Activated B cell treated with CpG ODN at 0.5 μM for 24 hours (primary cell): Measurements from ENCODE around the gene SLC2A2. TPM values are rescaled to one million over a fixed set of nuclear protein-coding genes. Genes with fewer than 3 reads are reported as not detected.

Experiments
- ATAC-seq: fragments of 200-7000 bp; cut with Tn5 transposase; one replicate; pipeline ENCODE4 v1.10.0; 2021; ENCODE audit warnings: low read depth, mild to moderate bottlenecking, moderate library complexity
- CTCF ChIA-PET: fragments of 350-600 bp; sonication (Branson Sonifier 250); formaldehyde crosslinking; loops from one replicate; lab custom pipeline; 2021; ENCODE audit warnings: antibody characterized with exemption; lab: Charles Lee
- POLR2A ChIA-PET: fragments of 350-600 bp; sonication (Branson Sonifier 250); formaldehyde crosslinking; loops from one replicate; lab custom pipeline; 2021; ENCODE audit warnings: antibody characterized with exemption; lab: Charles Lee
- DNase-seq: peaks from one replicate; pipeline ENCODE4 v3.0.0; 2022
- H3K27ac Mint-ChIP-seq: one replicate; pipeline ENCODE4 v1.8.0; 2020; ENCODE audit warnings: mixed read lengths
- H3K27me3 Mint-ChIP-seq: one replicate; pipeline ENCODE4 v1.8.0; 2021; ENCODE audit warnings: mixed read lengths
- H3K36me3 Mint-ChIP-seq: one replicate; pipeline ENCODE4 v1.8.0; 2021; ENCODE audit warnings: low read depth, mixed read lengths
- H3K4me1 Mint-ChIP-seq: one replicate; pipeline ENCODE4 v1.8.0; 2021; ENCODE audit warnings: mixed read lengths
- H3K4me3 Mint-ChIP-seq: one replicate; pipeline ENCODE4 v1.8.0; 2020; ENCODE audit warnings: mild to moderate bottlenecking, mixed read lengths
- H3K9me3 Mint-ChIP-seq: one replicate; pipeline ENCODE4 v1.8.0; 2020; ENCODE audit warnings: mixed read lengths
- CTCF ChIP-seq: fragments of 200-600 bp; IDR thresholded peaks from one replicate; pipeline ENCODE4 v1.8.0; 2022; ENCODE audit warnings: antibody characterized with exemption, mild to moderate bottlenecking
- intact Hi-C: fragments of 100-400 bp; cut with micrococcal nuclease; formaldehyde crosslinking; loops from one replicate; pipeline ENCODE4 v1.15.1; 2024
- total RNA-seq: library from RNA; stranded (reverse); gene quantifications from 2 replicates; pipeline ENCODE4 v1.2.3, GENCODE V29; 2022

Gene SLC2A2
- total RNA-seq, 1 donor from 2014 or later: not detected

- H3K27ac Mint-ChIP-seq: no peak overlapping the region
- DNase-seq: no peak
- CTCF ChIA-PET: no interaction called here
Measured at GRCh38 chr3:170967126-170967525, 59.4 kb downstream of the SLC2A2 start.

GRCh38 chr3:170966495-170966894, 60.0 kb downstream of the SLC2A2 start:
- no peaks in the 10 kb centered on the region for H3K36me3 Mint-ChIP-seq
- H3K27me3 Mint-ChIP-seq: no peaks in the 10 kb centered on the region
- no peak overlapping the region for H3K27ac Mint-ChIP-seq
- ATAC-seq (no peak), DNase-seq (no peak)
- peaks cover 5% of the 10 kb centered on the region for H3K9me3 Mint-ChIP-seq
- intact Hi-C loops: no loop called here
- ChIA-PET POLR2A (no interaction called here), CTCF (no interaction called here)
- no peaks in the 10 kb centered on the region for H3K4me1 Mint-ChIP-seq
- H3K4me3 Mint-ChIP-seq: no peak overlapping the region
- no peak for TF ChIP-seq CTCF

More at GRCh38 chr3:170967126-170967525, 59.4 kb downstream of the SLC2A2 start:
- Mint-ChIP-seq H3K4me1 (no peaks in the 10 kb centered on the region), H3K9me3 (peaks cover 5% of the 10 kb centered on the region), H3K4me3 (no peak overlapping the region), H3K27me3 (peaks cover 1% of the 10 kb centered on the region), H3K36me3 (no peaks in the 10 kb centered on the region)
- POLR2A ChIA-PET: no interaction called here
- TF ChIP-seq CTCF: no peak
- intact Hi-C loops: no loop called here
- no peak for ATAC-seq

GRCh38 chr3:170962411-170962810, 64.1 kb downstream of the SLC2A2 start:
- Mint-ChIP-seq H3K27me3 (peaks cover 4% of the 10 kb centered on the region), H3K36me3 (no peaks in the 10 kb centered on the region)
- POLR2A ChIA-PET: no interaction called here

GRCh38 chr3:170961616-170962400, 64.7 kb downstream of the SLC2A2 start:
- H3K27me3 Mint-ChIP-seq: peaks cover 4% of the 10 kb centered on the region
- H3K4me3 Mint-ChIP-seq: no peak overlapping the region
- intact Hi-C loops: loop anchor here (1.0 to 5.0 kb wide), 3 partner anchors 604 to 1515 kb away; no protein-coding TSS in a partner anchor
- H3K27ac Mint-ChIP-seq: no peak overlapping the region
- no peak for TF ChIP-seq CTCF
- no peaks in the 10 kb centered on the region for H3K4me1 Mint-ChIP-seq
- H3K36me3 Mint-ChIP-seq: no peaks in the 10 kb centered on the region
- no peak for ATAC-seq
- CTCF ChIA-PET: interaction anchor here (0.9 to 2.0 kb wide), 4 partner anchors 602 to 1380 kb away, joined by 3 to 18 read pairs (median 6); no protein-coding TSS in a partner anchor
- H3K9me3 Mint-ChIP-seq: no peaks in the 10 kb centered on the region
- POLR2A ChIA-PET: no interaction called here
- no peak for DNase-seq

More at GRCh38 chr3:170962411-170962810, 64.1 kb downstream of the SLC2A2 start:
- CTCF ChIA-PET: interaction anchor here (1.1 to 2.0 kb wide), 3 partner anchors 601 to 1379 kb away, joined by 3 to 18 read pairs (median 6); no protein-coding TSS in a partner anchor
- DNase-seq (no peak), ATAC-seq (no peak)
- Mint-ChIP-seq H3K4me3 (no peak overlapping the region), H3K27ac (no peak overlapping the region), H3K4me1 (no peaks in the 10 kb centered on the region), H3K9me3 (no peaks in the 10 kb centered on the region)
- intact Hi-C loops: loop anchor here (5.0 kb wide), 1 partner anchor 1515 kb away; no protein-coding TSS in a partner anchor
- no peak for TF ChIP-seq CTCF

- POLR2A ChIA-PET: no interaction called here
- no peaks in the 10 kb centered on the region for H3K36me3 Mint-ChIP-seq
- TF ChIP-seq CTCF: no peak
- no peak overlapping the region for H3K27ac Mint-ChIP-seq
- ATAC-seq (no peak), DNase-seq (no peak)
- H3K4me3 Mint-ChIP-seq: no peak overlapping the region
- intact Hi-C loops: no loop called here
- no peaks in the 10 kb centered on the region for H3K9me3 Mint-ChIP-seq
- H3K27me3 Mint-ChIP-seq: peaks cover 4% of the 10 kb centered on the region
- no peaks in the 10 kb centered on the region for H3K4me1 Mint-ChIP-seq
- CTCF ChIA-PET: no interaction called here
Measured at GRCh38 chr3:170959457-170959856, 67.1 kb downstream of the SLC2A2 start.
